Uterus (tissue), 4 donors: Measurements from ENCODE around the gene RNF169. TPM values are rescaled to one million over a fixed set of nuclear protein-coding genes. Genes with fewer than 3 reads are reported as not detected.

Experiments used
- DNase-seq, 2 donors: peaks; one replicate each; pipeline ENCODE4 v3.0.0-alpha.2; 2019 to 2020
- H3K27ac ChIP-seq, 2 donors: fragments of 200-600 bp; sonication (generic); 1 replicate in 1 of 2; 2 replicates in 1 of 2; pipeline ENCODE4 v1.5.1; 2016 to 2018
- H3K27me3 ChIP-seq, 2 donors: fragments of 200-600 bp; sonication (generic); one replicate each; pipeline ENCODE4 v1.5.1; 2018 to 2019; ENCODE audit warnings: control low read depth in 1 of 2
- H3K36me3 ChIP-seq, 2 donors: fragments of 200-600 bp; sonication (generic); one replicate each; pipeline ENCODE4 v1.5.1; 2019; ENCODE audit warnings: control low read depth in 1 of 2
- H3K4me1 ChIP-seq, 2 donors: fragments of 200-600 bp; sonication (generic); one replicate each; pipeline ENCODE4 v1.5.1; 2018 to 2019; ENCODE audit warnings: control low read depth in 1 of 2
- H3K4me3 ChIP-seq, 2 donors: fragments of 200-600 bp; sonication (generic); 1 replicate in 1 of 2; 2 replicates in 1 of 2; pipeline ENCODE4 v1.5.1; 2018 to 2019; ENCODE audit warnings: mild to moderate bottlenecking in 1 of 2
- H3K9me3 ChIP-seq, 2 donors: fragments of 200-600 bp; sonication (generic); one replicate each; pipeline ENCODE4 v1.5.1; 2019; ENCODE audit warnings: control low read depth in 1 of 2
- POLR2A ChIP-seq, 2 donors: fragments of 450-650 bp; IDR thresholded peaks; one replicate each; pipeline ENCODE4 v1.6.1; 2016; ENCODE audit warnings: antibody characterized with exemption in 2 of 2, mild to moderate bottlenecking in 1 of 2, moderate library complexity in 1 of 2
- intact Hi-C: fragments of 100-400 bp; cut with DNase I; formaldehyde crosslinking; loops from one replicate; pipeline ENCODE4 v1.15.1; 2023; ENCODE audit warnings: low total_unique reads
- microRNA-seq: library from miRNA; unstranded; fragments of <30 nt; microRNA quantifications from one replicate; pipeline ENCODE4, GENCODE V29; 2016; ENCODE audit warnings: borderline microRNAs expressed, borderline replicate concordance
- small RNA-seq: library from RNA; depleted of rRNA; stranded (forward); fragments of <200 nt; gene quantifications from one replicate; pipeline ENCODE3, GENCODE V24; 2016
- total RNA-seq, 4 donors: library from RNA; depleted of rRNA in 3 of 4; stranded (reverse); fragments of >200 nt in 3 of 4; gene quantifications; one replicate each; pipeline versions ENCODE4 v1.1.0 to v1.2.4, GENCODE V29; 2014 to 2023
- TF ChIP-seq, protein P1 (sequence below), 4 experiments: fragments of 200-600 bp in 2 of 4; fragments of 450-650 bp in 2 of 4; sonication (generic) in 2 of 4; IDR thresholded peaks; one replicate each; pipeline ENCODE4 v1.5.1; 2016 to 2019; ENCODE audit warnings: antibody characterized with exemption in 4 of 4, mild to moderate bottlenecking in 2 of 4, moderate library complexity in 1 of 4
- donor health status: DM: yes; HTN: yes; CAD: no.

Gene RNF169
- total RNA-seq, 4 donors from 2014 or later = 15.0 to 42.4 (median 25.0) TPM

DNA sequence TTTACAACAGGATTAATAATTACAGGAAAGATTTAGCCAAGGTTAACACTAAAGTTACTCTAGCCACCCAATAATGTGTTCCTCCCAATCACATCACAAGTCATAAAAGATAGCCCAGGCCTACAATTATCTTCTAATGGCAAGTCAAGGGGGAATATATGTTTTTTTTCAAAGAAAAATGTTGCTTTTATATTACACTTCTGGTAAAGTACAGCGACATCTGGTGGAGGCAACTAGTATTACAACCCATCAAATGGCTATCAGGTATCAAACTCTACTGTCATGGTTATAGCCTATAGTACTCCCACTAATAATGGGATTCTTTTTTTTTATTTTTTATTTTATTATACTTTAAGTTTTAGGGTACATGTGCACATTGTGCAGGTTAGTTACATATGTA lies 128.5 kb downstream of the RNF169 start:
- DNase-seq = no peak
- no peaks in the 10 kb centered on the region for H3K27me3 ChIP-seq
- H3K4me3 ChIP-seq = no peak overlapping the region
- peaks cover 0 to 20% of the 10 kb centered on the region in 2 donors for H3K9me3 ChIP-seq
- no peaks in the 10 kb centered on the region for H3K36me3 ChIP-seq
- H3K4me1 ChIP-seq = no peaks in the 10 kb centered on the region
- intact Hi-C loops = no loop called here
- H3K27ac ChIP-seq = no peak overlapping the region
- TF ChIP-seq, protein P1, sequence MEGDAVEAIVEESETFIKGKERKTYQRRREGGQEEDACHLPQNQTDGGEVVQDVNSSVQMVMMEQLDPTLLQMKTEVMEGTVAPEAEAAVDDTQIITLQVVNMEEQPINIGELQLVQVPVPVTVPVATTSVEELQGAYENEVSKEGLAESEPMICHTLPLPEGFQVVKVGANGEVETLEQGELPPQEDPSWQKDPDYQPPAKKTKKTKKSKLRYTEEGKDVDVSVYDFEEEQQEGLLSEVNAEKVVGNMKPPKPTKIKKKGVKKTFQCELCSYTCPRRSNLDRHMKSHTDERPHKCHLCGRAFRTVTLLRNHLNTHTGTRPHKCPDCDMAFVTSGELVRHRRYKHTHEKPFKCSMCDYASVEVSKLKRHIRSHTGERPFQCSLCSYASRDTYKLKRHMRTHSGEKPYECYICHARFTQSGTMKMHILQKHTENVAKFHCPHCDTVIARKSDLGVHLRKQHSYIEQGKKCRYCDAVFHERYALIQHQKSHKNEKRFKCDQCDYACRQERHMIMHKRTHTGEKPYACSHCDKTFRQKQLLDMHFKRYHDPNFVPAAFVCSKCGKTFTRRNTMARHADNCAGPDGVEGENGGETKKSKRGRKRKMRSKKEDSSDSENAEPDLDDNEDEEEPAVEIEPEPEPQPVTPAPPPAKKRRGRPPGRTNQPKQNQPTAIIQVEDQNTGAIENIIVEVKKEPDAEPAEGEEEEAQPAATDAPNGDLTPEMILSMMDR (IDR thresholded peaks at IDR 0.05) = peak in 1 of 4 experiments; percentile 20
- TF ChIP-seq POLR2A (IDR thresholded peaks at IDR 0.05) = no peak

Small RNA genes within 50 kb of the gene (microRNA-seq; reads per million reads assigned to microRNA genes)
- gene MIR4696 = not detected

Small RNA genes within 50 kb of the gene (small RNA-seq; reads per million reads assigned to genes)
- not detected for gene MIR4696
- not detected for gene RN7SL239P

Other genes with a start within 250 kb of the RNF169 start
- 10 to 100 TPM; 10.3 to 32.1 (median 21.3) TPM for gene POLD3, start 156.3 kb upstream of the RNF169 start, total RNA-seq
- 100 to 1,000 TPM in 1 of 4 donors, 1 to 10 TPM in 1, under 1 TPM in 2; 0.41 to 115 (median 2.9) TPM for gene CHRDL2, start 17.4 kb upstream of the RNF169 start, total RNA-seq
- 10 to 100 TPM in 3 of 4 donors, 1 to 10 TPM in 1; 5.9 to 74.2 (median 26.9) TPM for gene XRRA1, start 200.2 kb downstream of the RNF169 start, total RNA-seq
- gene SPCS2, start 200.4 kb downstream of the RNF169 start, total RNA-seq = 100 to 1,000 TPM in 1 of 4 donors, 10 to 100 TPM in 2, 1 to 10 TPM in 1; 4.9 to 126 (median 28.0) TPM
- 10 to 100 TPM; 10.9 to 50.0 (median 13.3) TPM for gene NEU3, start 240.1 kb downstream of the RNF169 start, total RNA-seq